ENCODE measurements around the gene CMTM3.
"Not testable (repeated sequence)": the region's sequence is repeated elsewhere in the genome, so short reads cannot be mapped to it uniquely, and the experiment has no call there.

The CMTM3 gene

DNA sequence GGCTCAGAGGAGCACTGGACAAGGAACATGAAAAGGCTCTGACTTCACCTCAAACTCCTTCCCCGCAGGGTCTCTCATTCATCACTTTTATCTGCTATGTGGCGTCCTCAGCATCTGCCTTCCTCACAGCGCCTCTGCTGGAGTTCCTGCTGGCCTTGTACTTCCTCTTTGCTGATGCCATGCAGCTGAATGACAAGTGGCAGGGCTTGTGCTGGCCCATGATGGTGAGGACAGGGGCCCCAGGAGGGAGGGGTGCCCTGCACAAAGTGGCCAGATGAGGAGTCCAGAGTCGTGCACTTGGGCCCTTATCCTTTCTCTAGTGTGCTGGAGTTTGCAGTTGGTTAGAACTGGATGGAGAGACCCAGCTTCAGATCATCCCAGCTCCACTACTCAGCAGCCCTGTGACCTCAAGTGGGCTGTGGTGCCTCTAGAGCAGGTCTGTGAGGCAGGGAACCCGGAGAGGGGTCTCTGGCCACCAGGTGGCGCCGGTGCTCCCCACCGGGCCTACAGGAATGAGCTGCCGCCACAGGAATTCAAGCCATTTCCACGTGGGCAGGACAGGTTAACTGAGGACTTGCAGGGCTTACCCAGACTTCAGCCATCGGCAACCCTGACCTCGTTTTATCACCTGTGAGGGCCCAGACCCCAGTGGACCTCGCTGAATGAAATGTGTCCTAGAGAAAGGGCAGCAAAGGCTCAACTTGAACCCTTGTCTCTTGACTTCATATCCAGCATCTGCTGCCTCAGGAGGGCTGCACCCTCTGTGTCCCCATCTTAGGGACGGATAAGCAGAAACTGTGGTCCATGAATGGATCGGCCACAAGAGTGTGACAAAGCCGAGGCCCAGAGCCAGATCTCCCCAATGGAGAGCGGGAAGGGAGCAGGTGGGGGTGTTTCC lies 4.0 kb downstream of the CMTM3 start:
- DNase-seq (ENCODE audit: low read depth, low spot score), result peak; percentile 65

DNA sequence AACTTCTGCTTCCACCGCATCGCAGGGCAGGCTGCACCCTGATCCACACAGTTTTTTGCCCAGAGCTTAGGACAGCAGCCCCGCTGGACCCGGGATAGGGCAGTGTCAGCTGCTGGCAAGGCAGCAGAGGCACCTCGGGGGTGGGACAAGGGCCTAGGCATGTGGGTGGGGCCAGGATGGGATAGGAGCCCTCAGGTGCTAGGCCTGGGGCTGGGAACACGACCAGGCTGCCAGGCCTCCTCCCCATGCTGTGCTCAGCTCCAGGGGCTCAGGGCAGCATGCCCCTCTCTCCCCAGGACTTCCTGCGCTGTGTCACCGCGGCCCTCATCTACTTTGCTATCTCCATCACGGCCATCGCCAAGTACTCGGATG lies 4.6 kb downstream of the CMTM3 start:
- DNase-seq (ENCODE audit: low read depth, low spot score), result no peak

DNA sequence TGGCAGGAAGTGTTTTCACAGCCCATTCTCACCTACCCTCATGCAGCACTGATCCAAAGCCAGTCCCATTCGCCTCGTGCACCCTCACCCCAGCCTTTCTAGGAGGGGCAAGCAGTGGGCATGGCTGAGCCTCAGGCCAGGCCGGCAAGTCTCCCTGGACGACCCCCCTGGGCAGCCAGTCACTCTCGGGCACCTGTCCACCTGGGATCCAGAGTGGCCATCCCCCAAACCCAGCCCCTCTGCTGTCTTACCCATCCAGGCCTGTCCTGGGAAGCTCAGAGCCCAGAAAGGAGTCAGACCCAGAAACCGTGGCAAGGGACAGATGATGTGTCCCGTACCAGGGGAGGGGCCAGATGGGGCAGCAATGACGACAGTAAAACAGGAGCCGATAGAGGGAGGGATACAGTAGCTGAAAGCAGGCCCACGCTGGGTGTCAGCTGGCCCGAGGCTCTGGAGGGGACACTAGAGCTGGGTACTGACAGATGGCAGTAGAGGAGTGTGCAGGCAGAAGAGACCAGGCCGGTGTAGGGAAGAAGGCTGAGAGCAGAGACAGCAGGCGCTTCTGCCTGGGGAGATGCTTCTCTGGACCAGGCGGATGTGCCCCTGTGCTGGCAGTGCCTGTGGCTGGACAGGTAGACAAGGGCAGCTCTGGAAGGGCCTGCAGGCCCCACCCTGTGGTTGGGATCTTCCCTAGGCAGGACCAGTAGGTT lies 5.8 kb downstream of the CMTM3 start:
- DNase-seq (ENCODE audit: low read depth, low spot score), result no peak

DNA sequence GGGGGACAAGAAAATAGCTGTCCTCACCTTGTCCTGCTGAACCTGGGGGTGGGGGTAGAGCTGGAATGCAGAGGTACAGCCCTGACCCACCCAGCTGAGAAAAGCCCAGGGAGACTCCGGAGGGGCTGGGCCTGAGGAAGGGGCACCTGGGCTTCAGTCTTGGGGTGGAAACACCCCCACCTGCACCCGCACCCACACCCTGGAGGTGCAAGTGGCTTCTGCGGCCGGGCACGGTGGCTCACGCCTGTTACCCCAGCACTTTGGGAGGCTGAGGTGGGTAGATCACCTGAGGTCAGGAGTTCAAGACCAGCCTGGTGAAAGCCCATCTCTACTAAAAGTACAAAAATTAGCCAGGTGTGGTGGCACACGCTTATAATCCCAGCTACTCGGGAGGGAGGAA lies 7.4 kb downstream of the CMTM3 start:
- not testable (repeated sequence) for DNase-seq (ENCODE audit: low read depth, low spot score)

DNA sequence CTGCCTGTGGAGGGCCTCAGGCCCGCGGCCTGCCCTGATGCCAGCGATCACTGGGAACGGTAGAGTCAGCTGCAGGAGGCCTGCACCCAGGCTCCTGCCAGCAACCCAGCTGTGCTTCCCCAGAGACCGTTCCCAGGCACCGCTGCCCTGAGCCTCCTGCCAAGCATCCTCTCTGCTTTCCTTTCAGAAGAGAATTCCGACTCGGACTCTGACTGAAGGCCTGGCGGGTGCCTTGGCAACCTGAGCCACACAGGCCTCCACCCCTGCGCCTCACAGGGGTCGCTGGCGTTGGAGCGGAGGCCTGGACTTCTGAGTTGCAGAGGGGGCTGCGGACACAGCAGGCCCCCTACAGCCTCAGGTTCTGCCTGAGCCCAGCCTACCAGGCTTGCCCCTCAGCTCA lies 7.9 kb downstream of the CMTM3 start:
- DNase-seq (ENCODE audit: low read depth, low spot score), result no peak

DNA sequence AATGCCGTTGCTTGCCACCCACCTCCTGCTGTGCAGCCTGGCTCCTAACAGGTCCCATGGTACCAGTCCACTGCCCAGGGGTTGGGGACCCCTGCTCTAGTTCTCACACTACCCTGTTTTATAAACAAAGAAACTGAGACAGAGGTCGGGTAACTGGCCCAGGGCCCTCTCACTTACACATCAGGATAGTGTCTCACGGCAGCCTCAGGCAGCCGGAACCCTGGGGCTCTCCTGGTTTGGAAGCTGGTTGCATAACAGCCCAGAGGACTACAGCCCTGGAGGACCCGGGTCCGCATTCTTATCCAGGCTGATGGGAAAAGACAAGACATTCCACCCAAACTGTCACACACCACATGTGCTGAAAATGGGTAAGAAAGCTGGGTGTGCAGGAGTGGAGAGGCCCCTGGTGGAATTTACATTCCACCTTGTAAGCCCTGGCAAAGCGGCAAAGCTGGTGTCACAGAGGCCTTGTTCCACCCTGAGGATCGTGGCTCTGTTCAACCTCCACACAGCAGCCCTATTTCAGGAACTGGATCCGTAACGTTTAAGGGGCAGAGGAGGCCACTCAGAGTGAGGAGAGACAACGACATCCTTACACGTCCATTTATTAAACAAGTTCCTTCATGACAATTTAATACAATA lies 9.8 kb downstream of the CMTM3 start:
- no peak for DNase-seq (ENCODE audit: low read depth, low spot score)

DNA sequence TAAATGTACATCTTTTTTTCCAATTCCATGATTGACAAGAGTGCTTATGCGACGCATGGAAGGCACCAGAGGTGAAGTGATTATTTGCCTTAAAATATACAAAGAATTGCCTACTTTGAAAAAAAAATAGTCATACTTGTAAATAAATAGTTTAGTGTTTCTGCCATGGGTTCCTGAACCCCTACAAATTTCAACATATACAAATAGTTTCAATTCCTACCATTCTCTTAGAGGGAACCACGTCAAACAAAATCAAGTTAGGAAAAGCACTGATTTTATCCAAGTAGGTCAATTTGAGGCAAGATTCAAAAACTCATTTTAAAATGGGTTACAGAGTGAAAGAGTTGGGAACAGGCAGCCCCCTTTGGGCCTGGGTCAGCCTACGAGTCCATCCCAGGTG lies 11.7 kb downstream of the CMTM3 start:
- no peak for DNase-seq (ENCODE audit: low read depth, low spot score)

DNA sequence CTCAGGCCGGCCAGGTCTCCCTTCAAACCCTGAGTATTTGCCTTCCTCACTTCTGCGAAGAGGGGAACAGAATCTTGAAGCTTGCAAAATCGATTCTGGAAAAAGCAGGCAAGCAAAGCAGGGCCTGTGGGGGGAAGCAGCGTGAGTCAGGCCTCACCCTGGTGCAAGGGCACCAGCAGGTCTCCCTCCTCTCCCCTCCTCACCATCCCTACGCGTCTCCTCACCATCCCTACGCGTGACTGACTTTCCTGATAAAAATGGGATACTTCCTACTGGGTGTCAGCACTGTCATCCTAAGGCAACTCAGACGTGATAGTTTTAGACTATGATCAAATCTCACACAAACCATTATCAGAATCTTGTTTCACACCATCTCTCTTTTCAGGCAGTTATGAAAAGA lies 12.1 kb downstream of the CMTM3 start:
- DNase-seq (ENCODE audit: low read depth, low spot score), result no peak

DNA sequence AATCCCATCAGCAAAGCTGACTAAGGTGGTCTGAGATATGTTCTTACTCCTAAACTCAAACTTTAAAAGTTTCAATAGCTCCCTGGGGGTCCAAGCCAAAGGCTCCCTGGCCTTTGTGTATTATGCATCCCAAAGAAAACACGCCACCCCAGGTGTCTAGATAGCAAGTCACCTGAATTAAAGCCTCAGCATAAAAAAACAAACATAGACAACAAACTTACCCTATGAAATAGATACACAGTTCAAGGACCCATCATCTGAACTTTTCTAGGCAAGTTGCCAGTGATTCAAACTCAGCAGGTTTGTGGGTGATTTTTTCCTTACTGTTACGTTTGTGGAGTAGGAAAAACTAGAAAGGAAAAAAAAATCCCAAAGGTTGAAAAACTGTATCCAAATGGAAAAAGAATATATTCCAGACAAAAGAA lies 12.5 kb downstream of the CMTM3 start:
- no peak for DNase-seq (ENCODE audit: low read depth, low spot score)

DNA sequence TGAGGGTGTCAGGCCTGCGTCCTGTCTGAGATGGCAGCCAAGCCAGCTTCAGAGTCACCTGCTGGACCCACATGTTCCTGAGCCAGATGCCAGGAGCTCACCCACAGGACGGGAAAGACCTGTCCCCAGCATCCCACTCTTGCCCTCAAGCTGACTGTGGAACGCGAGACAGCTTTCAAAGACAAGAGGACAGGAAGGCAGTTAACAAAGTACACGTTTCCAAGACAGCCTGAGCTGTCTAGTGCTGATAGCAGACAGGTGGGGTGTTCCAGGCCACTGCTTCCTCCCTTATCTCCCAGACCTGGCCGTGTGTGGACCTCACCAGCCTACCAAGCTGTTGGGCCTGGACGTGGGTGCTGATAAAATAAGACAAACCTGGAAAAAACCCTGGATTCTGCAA lies 13.2 kb downstream of the CMTM3 start:
- no peak for DNase-seq (ENCODE audit: low read depth, low spot score)

DNA sequence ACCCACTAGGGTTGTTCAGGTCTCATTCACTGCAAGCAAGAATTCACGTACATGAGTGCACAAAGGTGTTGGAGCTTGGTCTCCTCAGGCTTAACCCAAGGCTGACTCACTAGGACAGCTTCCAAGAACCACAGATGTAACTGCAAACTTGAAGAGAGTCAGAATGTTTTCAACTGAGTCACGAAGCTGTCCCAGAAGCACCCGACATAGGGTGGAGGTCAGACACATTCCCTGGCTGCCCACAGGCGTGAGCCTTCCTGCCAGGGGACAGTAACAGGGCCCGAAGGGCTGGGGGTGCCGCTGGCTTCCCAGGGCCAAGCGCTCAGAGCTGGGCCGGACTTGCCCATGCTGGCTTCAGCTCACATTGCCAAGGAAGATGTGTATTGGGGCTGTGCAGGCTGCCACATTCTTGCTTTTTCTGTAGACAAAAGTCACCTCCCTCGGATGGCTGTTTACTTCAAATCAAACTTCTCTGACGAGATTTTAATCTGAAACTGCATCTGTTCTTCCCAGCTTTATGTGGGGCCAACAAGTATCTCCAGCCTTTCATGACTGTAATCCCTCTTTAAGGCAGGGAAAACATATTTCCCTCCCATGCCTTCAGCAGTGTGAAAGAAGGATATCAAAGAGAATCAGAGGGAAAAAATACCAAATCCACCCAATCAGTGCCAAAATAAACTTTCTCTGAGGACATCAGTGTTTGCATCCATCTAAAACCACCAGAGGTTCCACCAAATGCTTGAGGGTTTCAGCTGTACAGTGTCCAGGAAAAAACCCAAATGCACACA lies 14.3 kb downstream of the CMTM3 start:
- DNase-seq (ENCODE audit: low read depth, low spot score), result no peak

DNA sequence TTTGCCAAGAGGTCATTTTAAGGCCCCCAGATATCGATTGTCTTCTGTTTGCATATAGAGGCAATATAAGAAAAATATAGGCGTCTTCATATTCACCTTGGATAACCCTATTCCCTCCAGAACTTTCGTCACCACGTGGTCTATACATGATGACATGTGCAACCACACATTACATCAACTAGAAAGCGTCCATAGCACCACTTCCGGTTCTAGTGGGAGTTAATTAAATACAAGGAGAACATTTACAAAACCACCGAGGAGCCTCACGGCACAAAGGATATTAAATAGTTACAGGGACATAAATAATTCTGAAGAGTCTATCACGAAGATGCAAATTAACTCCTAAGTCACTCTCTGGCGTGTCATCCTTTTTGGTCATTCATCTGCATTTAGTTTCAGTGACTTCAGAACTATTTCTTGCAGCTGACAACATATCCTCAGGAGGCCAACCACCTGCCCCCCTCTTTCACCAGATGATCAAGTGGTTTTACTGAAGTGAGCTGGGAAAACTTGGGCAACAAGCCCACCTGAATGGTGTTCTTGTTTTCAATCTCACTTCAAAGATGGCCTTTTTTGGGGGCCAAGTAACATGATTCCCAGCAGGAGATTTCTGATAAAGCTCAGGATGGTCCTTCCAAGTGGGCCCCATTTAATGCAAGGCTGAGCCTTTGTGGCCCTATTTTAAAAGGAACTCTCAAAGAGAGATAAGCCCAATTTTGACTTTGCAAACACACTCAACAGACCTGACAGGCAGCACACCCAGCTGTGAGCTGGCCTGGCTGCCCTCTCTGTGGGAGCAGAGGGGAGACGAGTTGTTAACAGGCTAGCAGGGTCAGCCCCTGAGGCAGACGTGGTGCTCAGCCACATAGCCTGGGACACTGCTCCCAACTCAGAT lies 15.3 kb downstream of the CMTM3 start:
- no peak for DNase-seq (ENCODE audit: low read depth, low spot score)

DNA sequence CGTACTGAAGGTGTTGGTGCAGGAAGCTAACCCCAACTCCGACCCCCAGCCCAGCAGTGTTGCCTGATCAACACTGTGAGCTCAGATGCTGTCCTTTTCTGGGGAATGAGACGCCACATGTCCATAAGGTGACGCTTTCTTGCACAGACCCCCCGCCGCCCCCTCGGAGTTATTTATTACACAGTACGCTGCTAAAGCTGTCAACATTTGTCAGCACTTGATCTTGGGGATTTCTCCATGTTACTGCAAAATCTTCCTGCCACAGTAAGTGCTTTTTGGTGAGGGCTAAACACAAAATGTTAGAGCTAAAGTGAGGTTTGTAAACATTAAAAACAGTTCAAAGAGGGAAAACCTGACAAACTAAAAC lies 15.9 kb downstream of the CMTM3 start:
- no peak for DNase-seq (ENCODE audit: low read depth, low spot score)

DNA sequence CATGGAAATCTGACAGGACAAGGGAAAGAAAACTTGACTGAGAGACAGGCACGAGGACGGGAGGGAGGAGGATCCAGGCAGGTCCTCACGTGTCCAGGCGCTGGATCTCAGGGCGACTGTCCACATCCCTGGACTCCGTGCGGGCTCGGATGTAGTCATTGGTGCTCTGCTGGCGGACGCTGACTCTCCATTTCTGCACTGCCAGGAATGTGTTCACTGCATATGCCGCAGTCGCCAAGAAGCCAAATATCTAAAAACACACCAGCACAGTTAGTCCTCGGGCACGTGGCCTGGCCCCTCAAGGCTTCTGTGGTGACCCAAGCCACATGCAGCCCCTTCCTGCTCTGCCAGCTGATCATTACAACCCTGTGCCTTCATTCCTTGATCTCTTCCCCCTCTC lies 17.5 kb downstream of the CMTM3 start:
- DNase-seq (ENCODE audit: low read depth, low spot score), result no peak

DNA sequence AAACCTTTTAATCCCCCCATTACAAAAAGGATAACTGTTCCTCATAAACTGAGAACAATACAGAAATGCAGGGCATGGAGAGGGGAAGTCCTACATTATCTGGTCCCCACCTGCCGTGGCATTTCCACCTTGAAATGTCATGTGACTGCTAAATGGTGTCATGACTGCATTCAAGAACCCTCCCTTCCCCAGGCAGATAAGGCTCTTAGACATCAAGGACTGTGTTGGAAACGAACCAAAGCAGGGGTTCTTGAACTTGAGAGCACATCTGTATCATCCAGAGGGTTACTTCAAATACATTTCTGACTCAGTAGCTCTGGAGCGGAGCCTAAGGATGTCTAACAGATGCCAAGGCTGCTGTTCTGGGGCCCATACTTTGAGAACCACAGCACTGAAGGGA lies 18.4 kb downstream of the CMTM3 start:
- no peak for DNase-seq (ENCODE audit: low read depth, low spot score)

DNA sequence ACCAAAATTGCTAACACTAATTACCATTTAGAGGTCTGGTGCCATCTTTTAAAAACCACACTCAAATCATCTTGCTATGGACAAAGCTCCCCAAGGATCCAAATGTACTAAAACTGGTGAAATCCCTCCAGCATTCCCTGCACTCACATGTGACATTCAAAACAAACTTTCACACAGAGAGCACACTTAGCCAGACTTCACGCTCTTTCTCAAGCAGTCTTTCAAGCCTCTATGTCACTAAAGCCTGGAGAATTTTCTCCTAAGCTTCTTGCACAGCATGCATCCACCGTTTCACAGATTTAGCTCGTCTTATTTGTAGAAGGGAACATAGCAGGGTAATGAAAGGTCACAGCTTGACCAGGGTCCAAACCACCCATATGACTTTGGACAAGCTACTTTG lies 19.3 kb downstream of the CMTM3 start:
- no peak for DNase-seq (ENCODE audit: low read depth, low spot score)

DNA sequence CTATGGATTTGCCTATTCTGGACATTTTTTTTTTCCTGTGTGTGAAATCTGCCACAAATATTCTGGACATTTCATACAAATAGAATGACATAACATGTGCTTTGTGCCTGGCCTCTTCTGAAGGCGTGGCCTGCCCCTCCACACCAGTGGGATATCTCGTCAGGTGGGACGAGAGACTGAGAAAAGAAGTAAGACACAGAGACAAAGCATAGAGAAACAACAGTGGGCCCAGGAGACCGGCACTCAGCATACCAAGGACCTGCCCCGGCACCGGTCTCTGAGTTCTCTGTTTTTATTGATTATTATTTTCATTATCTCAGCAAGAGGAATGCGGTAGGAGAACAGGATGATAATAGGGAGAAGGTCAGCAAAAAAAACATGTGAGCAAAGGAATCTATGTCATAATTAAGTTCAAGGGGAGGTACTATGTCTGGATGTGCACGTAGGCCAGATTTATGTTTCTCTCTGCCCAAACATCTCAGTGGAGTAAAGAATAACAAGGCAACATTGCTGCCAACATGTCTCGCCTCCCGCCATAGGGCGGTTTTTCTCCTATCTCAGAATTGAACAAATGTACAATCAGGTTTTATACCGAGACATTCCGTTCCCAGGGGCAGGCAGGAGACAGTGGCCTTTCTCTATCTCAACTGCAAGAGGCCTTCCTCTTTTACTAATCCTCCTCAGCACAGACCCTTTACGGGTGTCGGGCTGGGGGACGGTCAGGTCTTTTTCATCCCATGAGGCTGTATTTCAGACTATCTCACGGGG lies 23.3 kb downstream of the CMTM3 start:
- not testable (repeated sequence) for DNase-seq (ENCODE audit: low read depth, low spot score)

DNA sequence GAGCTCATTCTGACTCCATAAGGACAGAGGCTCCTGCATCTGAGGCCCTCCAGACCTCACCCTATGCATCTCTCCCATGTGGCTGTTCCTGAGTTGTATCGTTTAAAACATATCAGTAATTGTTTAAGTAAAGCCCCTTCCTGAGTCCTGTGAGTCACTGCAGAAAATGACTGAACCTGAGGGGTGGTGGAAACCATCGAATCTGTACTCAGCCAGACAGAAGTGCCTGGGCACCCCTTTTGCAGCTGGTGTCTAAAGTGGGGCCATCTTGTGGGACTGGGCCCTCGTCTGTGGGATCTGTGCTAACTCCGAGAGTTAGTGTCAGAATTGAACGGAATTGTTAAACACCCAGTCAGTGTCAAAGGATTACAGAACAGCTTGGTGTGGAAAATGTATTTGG lies 25.4 kb downstream of the CMTM3 start:
- DNase-seq (ENCODE audit: low read depth, low spot score), result no peak

DNA sequence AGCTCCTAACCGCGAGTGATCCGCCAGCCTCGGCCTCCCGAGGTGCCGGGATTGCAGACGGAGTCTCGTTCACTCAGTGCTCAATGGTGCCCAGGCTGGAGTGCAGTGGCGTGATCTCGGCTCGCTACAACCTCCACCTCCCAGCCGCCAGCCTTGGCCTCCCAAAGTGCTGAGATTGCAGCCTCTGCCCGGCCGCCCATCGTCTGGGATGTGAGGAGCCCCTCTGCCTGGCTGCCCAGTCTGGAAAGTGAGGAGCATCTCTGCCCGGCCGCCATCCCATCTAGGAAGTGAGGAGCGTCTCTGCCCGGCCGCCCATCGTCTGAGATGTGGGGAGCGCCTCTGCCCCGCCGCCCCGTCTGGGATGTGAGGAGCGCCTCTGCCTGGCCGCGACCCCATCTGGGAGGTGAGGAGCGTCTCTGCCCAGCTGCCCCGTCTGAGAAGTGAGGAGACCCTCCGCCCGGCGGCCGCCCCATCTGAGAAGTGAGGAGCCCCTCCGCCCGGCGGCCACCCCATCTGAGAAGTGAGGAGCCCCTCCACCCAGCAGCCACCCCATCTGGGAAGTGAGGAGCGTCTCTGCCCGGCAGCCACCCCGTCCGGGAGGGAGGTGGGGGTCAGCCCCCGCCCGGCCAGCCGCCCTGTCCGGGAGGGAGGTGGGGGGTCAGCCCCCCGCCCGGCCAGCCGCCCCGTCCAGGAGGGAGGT lies 26.2 kb downstream of the CMTM3 start:
- DNase-seq (ENCODE audit: low read depth, low spot score), result not testable (repeated sequence)

All from activated naive CD8-positive, alpha-beta T cell treated with anti-CD3 and anti-CD28 coated beads, Interleukin-2, amount 50 U/mL, for 16 hours (primary cell).